ENCODE data around the gene RNASE12. TPM values are rescaled to one million over a fixed set of nuclear protein-coding genes. Genes with fewer than 3 reads are reported as not detected.

Gene RNASE12
- total and polyA plus RNA-seq, 2 experiments from 2014 or later: not detected

DNA sequence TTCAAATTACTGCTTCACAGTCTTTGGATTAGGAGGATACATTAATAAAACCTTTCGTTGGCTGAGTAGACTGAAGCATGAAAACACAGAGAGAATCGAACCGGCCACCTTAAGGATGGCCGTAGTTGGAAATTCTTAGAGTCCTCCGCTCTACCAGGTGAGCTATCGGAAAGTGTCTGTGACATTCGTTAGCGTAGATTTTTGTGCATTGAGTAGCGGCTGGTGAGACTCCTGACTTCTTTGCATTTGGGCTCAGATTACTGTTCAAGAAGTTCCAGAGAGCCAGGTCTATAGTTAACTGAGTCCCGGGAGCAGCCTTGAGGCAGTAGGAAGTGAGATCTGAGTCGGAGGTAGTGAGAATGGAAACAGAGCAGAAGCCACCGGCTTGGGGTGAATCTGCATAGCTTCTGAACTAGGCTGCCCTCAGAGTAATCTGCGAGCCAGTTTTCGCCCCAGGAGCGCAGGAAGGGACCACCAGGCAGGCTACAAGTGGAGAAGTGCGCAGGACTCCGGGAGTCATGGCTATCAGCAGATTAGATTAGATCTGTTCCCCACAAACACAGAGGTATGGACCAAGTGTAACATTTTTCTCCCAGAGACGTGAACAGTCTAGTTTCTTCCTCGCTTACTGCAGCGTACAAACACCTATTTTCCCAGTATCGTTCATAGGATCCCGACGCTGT, 39.3 kb upstream of the RNASE12 start:
- Histone ChIP-seq H3K36me3 (ENCODE audit: insufficient read depth) (no peaks in the 10 kb centered on the region), H3F3A (replicated peaks; ENCODE audit: low read depth) (peaks cover 14% of the 10 kb centered on the region), H3K4me2 (peak overlapping the region; percentile 83), H3K27ac (ENCODE audit: low read depth) (no peak overlapping the region), H3K4me3 (peak overlapping the region; percentile 74), H4K20me1 (replicated peaks; ENCODE audit: insufficient read depth) (no peaks in the 10 kb centered on the region), H2AFZ (peak overlapping the region; percentile 38), H3K79me2 (replicated peaks; ENCODE audit: insufficient read depth) (no peaks in the 10 kb centered on the region), H3K9me2 (ENCODE audit: insufficient read depth) (no peaks in the 10 kb centered on the region), H3K4me1 (ENCODE audit: insufficient read depth) (peaks cover 13% of the 10 kb centered on the region), H3K27me3 (ENCODE audit: insufficient read depth) (peaks cover 66% of the 10 kb centered on the region)
- Mint-ChIP-seq H3K36me3 (ENCODE audit: low read depth) (peaks cover 6% of the 10 kb centered on the region; the same call in 2 of the 3 replicates), H3K27ac (peak overlapping the region; percentile 82), H3K4me1 (peaks cover 22% of the 10 kb centered on the region), H3K4me3 (peak overlapping the region; percentile 94), H3K27me3 (ENCODE audit: insufficient read depth, low read depth, poor library complexity) (peaks cover 60% of the 10 kb centered on the region), H3K9me3 (peaks cover 16% of the 10 kb centered on the region)
- peak; percentile 6 for ATAC-seq
- peak; percentile 85 for DNase-seq (ENCODE audit: low spot score)
- TF ChIP-seq CREB1 (CRISPR knock-in tag; IDR thresholded peaks at IDR 0.05; ENCODE audit: low read depth) (no peak), POLR2AphosphoS5 (IDR thresholded peaks at IDR 0.05; ENCODE audit: low read depth) (no peak), STAT1 (IDR thresholded peaks at IDR 0.05; ENCODE audit: unreplicated experiment) (no peak), EZH2phosphoT487 (IDR thresholded peaks at IDR 0.05; ENCODE audit: unreplicated experiment) (no peak)
- TF ChIP-seq, protein P1, sequence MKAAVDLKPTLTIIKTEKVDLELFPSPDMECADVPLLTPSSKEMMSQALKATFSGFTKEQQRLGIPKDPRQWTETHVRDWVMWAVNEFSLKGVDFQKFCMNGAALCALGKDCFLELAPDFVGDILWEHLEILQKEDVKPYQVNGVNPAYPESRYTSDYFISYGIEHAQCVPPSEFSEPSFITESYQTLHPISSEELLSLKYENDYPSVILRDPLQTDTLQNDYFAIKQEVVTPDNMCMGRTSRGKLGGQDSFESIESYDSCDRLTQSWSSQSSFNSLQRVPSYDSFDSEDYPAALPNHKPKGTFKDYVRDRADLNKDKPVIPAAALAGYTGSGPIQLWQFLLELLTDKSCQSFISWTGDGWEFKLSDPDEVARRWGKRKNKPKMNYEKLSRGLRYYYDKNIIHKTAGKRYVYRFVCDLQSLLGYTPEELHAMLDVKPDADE (IDR thresholded peaks at IDR 0.05): no peak
- TF ChIP-seq, protein P2, sequence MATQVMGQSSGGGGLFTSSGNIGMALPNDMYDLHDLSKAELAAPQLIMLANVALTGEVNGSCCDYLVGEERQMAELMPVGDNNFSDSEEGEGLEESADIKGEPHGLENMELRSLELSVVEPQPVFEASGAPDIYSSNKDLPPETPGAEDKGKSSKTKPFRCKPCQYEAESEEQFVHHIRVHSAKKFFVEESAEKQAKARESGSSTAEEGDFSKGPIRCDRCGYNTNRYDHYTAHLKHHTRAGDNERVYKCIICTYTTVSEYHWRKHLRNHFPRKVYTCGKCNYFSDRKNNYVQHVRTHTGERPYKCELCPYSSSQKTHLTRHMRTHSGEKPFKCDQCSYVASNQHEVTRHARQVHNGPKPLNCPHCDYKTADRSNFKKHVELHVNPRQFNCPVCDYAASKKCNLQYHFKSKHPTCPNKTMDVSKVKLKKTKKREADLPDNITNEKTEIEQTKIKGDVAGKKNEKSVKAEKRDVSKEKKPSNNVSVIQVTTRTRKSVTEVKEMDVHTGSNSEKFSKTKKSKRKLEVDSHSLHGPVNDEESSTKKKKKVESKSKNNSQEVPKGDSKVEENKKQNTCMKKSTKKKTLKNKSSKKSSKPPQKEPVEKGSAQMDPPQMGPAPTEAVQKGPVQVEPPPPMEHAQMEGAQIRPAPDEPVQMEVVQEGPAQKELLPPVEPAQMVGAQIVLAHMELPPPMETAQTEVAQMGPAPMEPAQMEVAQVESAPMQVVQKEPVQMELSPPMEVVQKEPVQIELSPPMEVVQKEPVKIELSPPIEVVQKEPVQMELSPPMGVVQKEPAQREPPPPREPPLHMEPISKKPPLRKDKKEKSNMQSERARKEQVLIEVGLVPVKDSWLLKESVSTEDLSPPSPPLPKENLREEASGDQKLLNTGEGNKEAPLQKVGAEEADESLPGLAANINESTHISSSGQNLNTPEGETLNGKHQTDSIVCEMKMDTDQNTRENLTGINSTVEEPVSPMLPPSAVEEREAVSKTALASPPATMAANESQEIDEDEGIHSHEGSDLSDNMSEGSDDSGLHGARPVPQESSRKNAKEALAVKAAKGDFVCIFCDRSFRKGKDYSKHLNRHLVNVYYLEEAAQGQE (IDR thresholded peaks at IDR 0.05; ENCODE audit: unreplicated experiment): no peak
- TF ChIP-seq, protein P3, sequence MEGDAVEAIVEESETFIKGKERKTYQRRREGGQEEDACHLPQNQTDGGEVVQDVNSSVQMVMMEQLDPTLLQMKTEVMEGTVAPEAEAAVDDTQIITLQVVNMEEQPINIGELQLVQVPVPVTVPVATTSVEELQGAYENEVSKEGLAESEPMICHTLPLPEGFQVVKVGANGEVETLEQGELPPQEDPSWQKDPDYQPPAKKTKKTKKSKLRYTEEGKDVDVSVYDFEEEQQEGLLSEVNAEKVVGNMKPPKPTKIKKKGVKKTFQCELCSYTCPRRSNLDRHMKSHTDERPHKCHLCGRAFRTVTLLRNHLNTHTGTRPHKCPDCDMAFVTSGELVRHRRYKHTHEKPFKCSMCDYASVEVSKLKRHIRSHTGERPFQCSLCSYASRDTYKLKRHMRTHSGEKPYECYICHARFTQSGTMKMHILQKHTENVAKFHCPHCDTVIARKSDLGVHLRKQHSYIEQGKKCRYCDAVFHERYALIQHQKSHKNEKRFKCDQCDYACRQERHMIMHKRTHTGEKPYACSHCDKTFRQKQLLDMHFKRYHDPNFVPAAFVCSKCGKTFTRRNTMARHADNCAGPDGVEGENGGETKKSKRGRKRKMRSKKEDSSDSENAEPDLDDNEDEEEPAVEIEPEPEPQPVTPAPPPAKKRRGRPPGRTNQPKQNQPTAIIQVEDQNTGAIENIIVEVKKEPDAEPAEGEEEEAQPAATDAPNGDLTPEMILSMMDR (conservative IDR thresholded peaks at IDR 0.05; ENCODE audit: low read depth in 2 of 2): no peak

Measured in GM23338 (cell line).